Aorta (tissue), 5 donors: ENCODE measurements around the gene C15orf61. TPM values are rescaled to one million over a fixed set of nuclear protein-coding genes. Genes with fewer than 3 reads are reported as not detected.

ENCODE experiments used
- ATAC-seq: fragments of 200-7000 bp; cut with Tn5 transposase; one replicate; pipeline ENCODE4 v1.9.1; 2022; ENCODE audit warnings: moderate library complexity; ENCODE audit not compliant: low FRiP score
- DNase-seq, 2 donors: peaks; one replicate each; pipeline ENCODE4 v3.0.0-alpha.2; 2020
- H3K27ac ChIP-seq, 2 donors: one replicate each; pipeline ENCODE4 v1.5.1; 2013; ENCODE audit warnings: low read length in 2 of 2, mild to moderate bottlenecking in 2 of 2, moderate library complexity in 2 of 2, control low read depth in 1 of 2, inconsistent platforms in 1 of 2, low read depth in 1 of 2
- H3K27me3 ChIP-seq, 2 donors: one replicate each; pipeline ENCODE4 v1.6.1; 2013; ENCODE audit warnings: control low read depth in 1 of 2, low read length in 1 of 2, mild to moderate bottlenecking in 1 of 2, moderate library complexity in 1 of 2; ENCODE audit not compliant: insufficient read depth in 2 of 2, control insufficient read depth in 1 of 2
- H3K36me3 ChIP-seq, 2 donors: one replicate each; pipeline ENCODE4 v1.6.1; 2013; ENCODE audit warnings: control low read depth in 1 of 2, low read length in 1 of 2, mild to moderate bottlenecking in 1 of 2; ENCODE audit not compliant: insufficient read depth in 2 of 2, control insufficient read depth in 1 of 2
- H3K4me1 ChIP-seq, 2 donors: one replicate each; pipeline ENCODE4 v1.6.1; 2013; ENCODE audit warnings: low read length in 2 of 2, control low read depth in 1 of 2, mild to moderate bottlenecking in 1 of 2, moderate library complexity in 1 of 2; ENCODE audit not compliant: insufficient read depth in 2 of 2, control insufficient read depth in 1 of 2
- H3K4me3 ChIP-seq, 2 donors: one replicate each; pipeline ENCODE4 v1.5.1; 2013; ENCODE audit warnings: low read length in 2 of 2, control low read depth in 1 of 2, mild to moderate bottlenecking in 1 of 2
- H3K9me3 ChIP-seq: one replicate; pipeline ENCODE4 v1.6.1; 2013; ENCODE audit warnings: mild to moderate bottlenecking, low read length; ENCODE audit not compliant: control insufficient read depth
- WGBS, 2 donors: extraction: QIAGEN DNeasy Blood & Tissue Kit; methylation state at CpG; one replicate each; pipeline ENCODE4 v1.1.7; 2013; 5-methylcytosine and 5-hydroxymethylcytosine counted together
- intact Hi-C, 2 donors: fragments of 100-400 bp; cut with DNase I; formaldehyde crosslinking; loops; one replicate each; pipeline versions ENCODE4 v1.14.2 to v1.15.0; 2022
- polyA plus RNA-seq, 2 donors: library from polyadenylated mRNA; stranded (reverse); fragments of 200-250 nt; gene quantifications; one replicate each; pipeline ENCODE4 v1.2.3, GENCODE V29; 2013
- total RNA-seq, 2 donors: library from RNA; stranded (reverse); fragmentation: NEBNext Ultra II Directional; extraction: Animal tissue kit (Norgen Biotek cat#: 25700); gene quantifications; one replicate each; pipeline ENCODE4 v1.2.1, GENCODE V29; 2021
- donor health status: healthy with polysubstance abuse.
- donor health status: Bipolar disorder and iron deficiency.
- donor health status: DM: no; HTN: no; CAD: no.
- donor health status: DM: no; HTN: no; CAD: no.
- donor health status: DM: yes; HTN: yes; CAD: no.

Gene C15orf61
- total and polyA plus RNA-seq, 4 donors, result 1.2 to 4.9 (median 3.7) TPM

GRCh38 chr15:67551207-67551743, 30.3 kb downstream of the C15orf61 start:
- no peaks in the 10 kb centered on the region for H3K36me3 ChIP-seq
- 95 to 97% methylated on average over 1 of the region's 1 CpG for WGBS, 2 donors
- DNase-seq, result no peak
- H3K9me3 ChIP-seq, result no peaks in the 10 kb centered on the region
- no peak for ATAC-seq
- intact Hi-C loops, result no loop called here
- no peak overlapping the region for H3K4me3 ChIP-seq
- H3K27ac ChIP-seq, result no peak overlapping the region
- peaks cover 0 to 2% of the 10 kb centered on the region in 2 donors for H3K4me1 ChIP-seq
- no peaks in the 10 kb centered on the region for H3K27me3 ChIP-seq

GRCh38 chr15:67554580-67554979, 33.6 kb downstream of the C15orf61 start:
- intact Hi-C loops, result no loop called here
- WGBS, 2 donors, result 94 to 96% methylated on average over 4 of the region's 4 CpGs
- H3K4me1 ChIP-seq, result peaks cover 0 to 2% of the 10 kb centered on the region in 2 donors
- no peak overlapping the region for H3K4me3 ChIP-seq
- H3K9me3 ChIP-seq, result no peaks in the 10 kb centered on the region
- H3K27me3 ChIP-seq, result no peaks in the 10 kb centered on the region
- DNase-seq, result no peak
- ATAC-seq, result no peak
- peaks cover 0 to 6% of the 10 kb centered on the region in 2 donors for H3K36me3 ChIP-seq
- H3K27ac ChIP-seq, result no peak overlapping the region

GRCh38 chr15:67556976-67557570, 36.1 kb downstream of the C15orf61 start:
- Histone ChIP-seq H3K9me3 (no peaks in the 10 kb centered on the region), H3K4me1 (peaks cover 0 to 2% of the 10 kb centered on the region in 2 donors), H3K27me3 (no peaks in the 10 kb centered on the region), H3K27ac (no peak overlapping the region), H3K4me3 (no peak overlapping the region), H3K36me3 (peaks cover 0 to 6% of the 10 kb centered on the region in 2 donors)
- WGBS, 2 donors, result 87 to 89% methylated on average over 3 of the region's 3 CpGs
- DNase-seq (no peak), ATAC-seq (no peak)
- intact Hi-C loops, result no loop called here

- intact Hi-C loops, result no loop called here
- no peak overlapping the region for H3K27ac ChIP-seq
- 92 to 98% methylated on average over 4 of the region's 4 CpGs for WGBS, 2 donors
- ATAC-seq, result no peak
- H3K4me1 ChIP-seq, result peaks cover 0 to 2% of the 10 kb centered on the region in 2 donors
- H3K36me3 ChIP-seq, result peaks cover 0 to 6% of the 10 kb centered on the region in 2 donors
- no peak for DNase-seq
- H3K4me3 ChIP-seq, result no peak overlapping the region
- no peaks in the 10 kb centered on the region for H3K27me3 ChIP-seq
- no peaks in the 10 kb centered on the region for H3K9me3 ChIP-seq
Observed at GRCh38 chr15:67558502-67558901, 37.6 kb downstream of the C15orf61 start.

GRCh38 chr15:67559158-67559557, 38.2 kb downstream of the C15orf61 start:
- ATAC-seq, result no peak
- Histone ChIP-seq H3K4me1 (peaks cover 0 to 2% of the 10 kb centered on the region in 2 donors), H3K36me3 (peaks cover 0 to 6% of the 10 kb centered on the region in 2 donors), H3K9me3 (no peaks in the 10 kb centered on the region), H3K4me3 (no peak overlapping the region), H3K27me3 (no peaks in the 10 kb centered on the region), H3K27ac (no peak overlapping the region)
- intact Hi-C loops, result no loop called here
- WGBS, 2 donors, result 95 to 99% methylated on average over 1 of the region's 1 CpG
- no peak for DNase-seq

GRCh38 chr15:67559576-67559975, 38.6 kb downstream of the C15orf61 start:
- intact Hi-C loops, result no loop called here
- Histone ChIP-seq H3K4me1 (peaks cover 0 to 2% of the 10 kb centered on the region in 2 donors), H3K4me3 (no peak overlapping the region), H3K27ac (no peak overlapping the region), H3K27me3 (no peaks in the 10 kb centered on the region), H3K36me3 (peaks cover 0 to 6% of the 10 kb centered on the region in 2 donors), H3K9me3 (no peaks in the 10 kb centered on the region)
- ATAC-seq, result no peak
- whole genome bisulfite sequencing, 2 donors, result 97 to 99% methylated on average over 2 of the region's 2 CpGs
- DNase-seq, result no peak

GRCh38 chr15:67560320-67560719, 39.4 kb downstream of the C15orf61 start:
- Histone ChIP-seq H3K4me1 (no peaks in the 10 kb centered on the region), H3K9me3 (no peaks in the 10 kb centered on the region), H3K27me3 (no peaks in the 10 kb centered on the region), H3K36me3 (peaks cover 0 to 6% of the 10 kb centered on the region in 2 donors), H3K27ac (no peak overlapping the region), H3K4me3 (no peak overlapping the region)
- DNase-seq (no peak), ATAC-seq (no peak)
- intact Hi-C loops, result no loop called here
- WGBS, 2 donors, result 94 to 100% methylated on average over 1 of the region's 1 CpG

- 95 to 96% methylated on average over 5 of the region's 5 CpGs for WGBS, 2 donors
- no peaks in the 10 kb centered on the region for H3K9me3 ChIP-seq
- H3K4me1 ChIP-seq, result no peaks in the 10 kb centered on the region
- intact Hi-C loops, result no loop called here
- no peak for DNase-seq
- peaks cover 0 to 4% of the 10 kb centered on the region in 2 donors for H3K36me3 ChIP-seq
- H3K4me3 ChIP-seq, result no peak overlapping the region
- H3K27me3 ChIP-seq, result no peaks in the 10 kb centered on the region
- no peak overlapping the region for H3K27ac ChIP-seq
- no peak for ATAC-seq
Observed at GRCh38 chr15:67563092-67563491, 42.2 kb downstream of the C15orf61 start.
